Stimulated activated CD4-positive, alpha-beta T cell treated with anti-CD3 and anti-CD28 coated beads, Interleukin-2, amount 100 ng/mL, for 24 hours (primary cell): Measurements from ENCODE around the gene SLC43A2.
"Not testable (repeated sequence)": the region's sequence is repeated elsewhere in the genome, so short reads cannot be mapped to it uniquely, and the experiment has no call there.

Source experiments
- DNase-seq, 2 donors: peaks; one replicate each; pipeline ENCODE4 v3.0.0-alpha.2; 2020

The SLC43A2 gene

DNA sequence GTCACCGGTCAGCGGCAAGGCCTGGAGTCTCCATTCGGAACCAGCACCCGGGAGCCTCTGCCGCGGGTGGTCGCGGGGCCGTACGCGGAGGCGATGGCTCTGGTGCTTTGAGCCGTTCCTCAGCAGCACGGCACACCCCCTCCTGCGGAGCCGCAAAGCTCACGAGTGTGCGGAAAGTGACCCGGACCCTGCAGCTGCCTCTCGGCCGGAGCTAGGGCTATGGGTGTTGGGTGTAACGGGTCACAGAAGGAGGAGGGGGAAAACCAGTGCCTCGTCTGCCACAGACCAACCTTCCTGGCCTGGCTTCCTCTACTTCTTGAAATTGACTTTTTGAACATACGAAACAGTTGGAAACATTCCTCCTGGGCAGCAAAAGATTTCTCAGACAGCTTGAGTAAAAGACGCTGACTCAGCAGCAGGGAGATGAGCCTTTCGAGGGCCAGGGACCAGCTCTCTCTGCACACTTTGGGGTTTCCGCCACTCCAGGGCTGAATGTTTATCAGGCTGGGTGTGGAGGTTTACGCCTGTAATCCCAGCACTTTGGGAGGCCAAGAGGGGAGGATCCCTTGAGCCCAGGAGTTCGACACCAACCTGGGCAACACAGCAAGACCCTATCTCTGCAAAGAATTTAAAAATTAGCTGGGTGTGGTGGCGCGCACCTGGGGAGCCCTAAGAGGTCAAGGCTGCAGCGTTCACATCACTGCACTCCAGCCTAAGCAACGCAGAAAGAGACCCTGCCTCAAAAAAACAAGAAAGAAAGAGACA is 39.6 kb downstream of the SLC43A2 start:
- no peak for DNase-seq

DNA sequence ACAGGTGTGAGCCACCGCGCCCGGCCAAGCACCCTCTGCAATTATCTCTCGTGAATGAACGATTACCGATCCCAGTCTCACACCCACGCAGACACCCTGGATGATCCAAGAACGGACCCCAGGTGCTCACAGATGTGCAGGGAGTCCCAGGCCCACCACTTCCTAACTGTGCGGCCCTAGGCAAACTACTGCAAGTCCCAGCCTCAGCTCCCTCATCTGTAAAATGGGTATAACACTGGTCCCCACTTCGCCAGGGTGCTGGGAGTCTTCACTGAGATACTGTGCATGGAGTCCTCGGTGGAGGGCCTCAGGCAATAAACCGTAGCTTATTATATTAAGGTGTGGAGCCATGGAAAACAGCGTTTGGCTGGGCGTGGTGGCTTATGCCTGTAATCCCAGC is 44.5 kb downstream of the SLC43A2 start:
- no peak for DNase-seq

DNA sequence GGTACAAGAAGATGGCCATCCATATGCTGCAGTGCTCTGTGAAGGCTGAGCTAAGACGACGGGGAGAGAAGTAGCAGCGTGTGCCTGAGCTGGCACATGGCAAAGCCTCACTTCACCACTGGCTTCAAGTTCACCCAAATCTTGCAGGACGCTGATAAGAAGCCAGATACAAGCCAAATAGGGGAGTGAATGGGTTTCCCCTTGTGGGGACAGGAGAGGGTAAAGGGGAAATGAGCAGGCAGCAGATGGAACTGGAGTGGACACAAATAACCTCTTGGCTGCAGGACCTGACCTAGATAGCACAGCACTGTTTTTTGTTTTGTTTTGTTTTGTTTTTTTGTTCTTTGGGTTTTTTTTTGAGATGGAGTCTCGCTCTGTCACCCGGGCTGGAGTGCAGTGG is 45.1 kb downstream of the SLC43A2 start:
- no peak for DNase-seq

DNA sequence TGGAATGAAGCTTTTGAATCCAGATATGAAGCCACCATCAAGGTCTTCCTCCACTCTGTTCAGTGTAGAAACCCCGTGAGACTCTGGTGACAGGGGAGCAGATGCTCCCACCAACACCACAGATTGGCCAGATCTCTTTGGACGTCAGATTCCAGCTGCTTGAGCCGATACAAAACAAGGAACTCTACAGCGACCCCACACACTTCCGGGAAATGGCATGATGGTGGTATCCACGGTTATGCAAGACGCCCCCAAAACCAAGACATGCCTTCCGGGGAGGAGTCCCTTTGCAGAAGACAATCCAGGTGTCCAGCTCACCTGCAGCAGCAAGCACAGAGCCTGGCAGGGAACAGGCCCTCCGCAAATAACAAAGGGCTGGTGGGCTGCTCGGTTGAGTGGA is 46.3 kb downstream of the SLC43A2 start:
- no peak for DNase-seq

DNA sequence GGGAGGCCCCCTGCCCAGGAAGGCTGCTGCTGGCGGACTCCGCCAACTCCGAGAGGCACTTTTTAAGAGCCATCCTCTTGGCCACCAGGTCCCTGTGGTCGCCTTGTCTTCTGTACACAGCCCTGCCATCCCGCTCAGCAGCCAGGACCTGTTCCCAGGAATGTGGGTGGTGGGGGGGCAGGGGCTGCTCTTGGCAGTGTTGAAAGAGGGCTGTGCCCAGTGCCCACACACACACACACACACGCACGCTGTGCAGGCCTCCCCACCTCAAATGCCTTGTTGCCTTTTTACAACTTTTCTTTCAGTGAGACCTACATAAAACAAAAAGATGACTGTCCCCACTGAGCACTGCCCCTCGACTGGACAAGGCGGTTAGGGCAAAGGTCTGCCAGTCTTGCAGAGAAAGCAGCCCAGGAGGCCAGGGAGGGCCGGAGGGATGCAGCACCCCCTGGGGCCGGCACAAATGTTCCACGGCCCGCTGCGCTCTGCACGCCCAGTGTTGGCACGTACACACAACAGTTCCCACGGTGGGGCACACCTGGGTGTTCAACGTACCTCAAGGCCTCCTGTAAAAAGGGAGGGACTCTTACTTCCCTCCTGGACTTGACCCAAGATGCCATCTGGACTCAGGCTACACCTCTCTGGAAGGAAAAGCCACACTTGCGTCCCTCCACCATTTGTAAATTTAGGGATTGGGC is 47.5 kb downstream of the SLC43A2 start:
- DNase-seq: no peak

DNA sequence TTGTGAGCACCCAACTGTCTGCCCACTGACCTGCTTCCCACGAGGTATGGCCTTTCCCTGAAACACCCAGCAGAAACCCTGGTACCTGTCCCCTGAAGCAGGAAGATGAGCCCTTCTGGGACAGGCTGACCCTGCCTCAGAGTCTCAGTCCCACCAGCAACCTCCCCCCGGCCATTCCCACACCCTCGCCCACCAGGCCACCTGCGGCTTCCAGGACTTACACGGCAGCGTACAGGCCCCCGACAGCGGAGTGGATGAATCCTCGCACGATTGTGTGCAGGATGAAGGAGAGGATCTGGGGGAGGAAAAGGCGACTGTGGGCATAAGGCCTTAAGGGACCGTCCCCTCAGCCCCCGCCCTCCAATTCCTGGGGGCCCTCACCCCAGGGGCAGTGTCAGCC is 50.6 kb downstream of the SLC43A2 start:
- DNase-seq: no peak

DNA sequence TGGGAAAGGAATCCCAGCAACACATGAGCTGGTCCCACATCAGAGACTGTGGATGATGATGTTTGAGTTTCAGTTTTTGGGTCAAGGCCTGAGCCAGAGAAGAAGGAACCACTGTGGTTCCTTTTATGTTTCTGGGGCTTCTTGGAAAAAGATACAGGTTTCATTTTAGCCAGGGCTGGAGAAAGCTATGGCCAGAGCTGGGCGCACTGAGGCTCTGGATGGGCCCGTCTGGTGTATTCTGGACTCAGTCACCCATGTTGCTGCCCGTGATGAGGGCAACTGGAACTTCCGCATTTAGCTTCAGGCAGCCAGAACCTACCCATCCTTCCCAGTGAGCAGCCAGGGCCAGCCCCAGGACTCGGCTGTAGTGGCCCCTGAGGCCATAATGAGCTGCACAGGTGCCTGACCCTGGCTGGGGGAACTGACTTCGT is 51.0 kb downstream of the SLC43A2 start:
- no peak for DNase-seq

DNA sequence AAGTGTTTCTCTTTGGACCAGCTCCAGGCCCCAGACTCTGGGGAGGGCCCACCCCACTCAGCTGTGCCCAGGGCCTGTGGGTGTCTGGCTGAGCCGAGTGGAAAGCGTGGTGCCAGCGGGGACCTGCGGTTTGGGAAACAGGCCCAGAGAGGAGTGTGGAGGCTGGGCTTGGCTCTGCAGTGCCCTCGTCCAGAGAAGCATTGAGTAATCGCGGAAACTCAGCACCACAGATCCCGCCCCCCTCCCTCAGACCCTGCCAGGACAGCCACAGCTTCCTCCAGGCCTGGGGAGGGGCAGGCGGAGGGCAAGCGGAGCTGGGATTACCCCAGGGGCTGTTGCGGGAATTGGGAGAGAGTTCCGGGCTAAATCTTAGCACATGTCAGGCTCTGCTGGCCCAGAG is 51.5 kb downstream of the SLC43A2 start:
- DNase-seq: no peak

DNA sequence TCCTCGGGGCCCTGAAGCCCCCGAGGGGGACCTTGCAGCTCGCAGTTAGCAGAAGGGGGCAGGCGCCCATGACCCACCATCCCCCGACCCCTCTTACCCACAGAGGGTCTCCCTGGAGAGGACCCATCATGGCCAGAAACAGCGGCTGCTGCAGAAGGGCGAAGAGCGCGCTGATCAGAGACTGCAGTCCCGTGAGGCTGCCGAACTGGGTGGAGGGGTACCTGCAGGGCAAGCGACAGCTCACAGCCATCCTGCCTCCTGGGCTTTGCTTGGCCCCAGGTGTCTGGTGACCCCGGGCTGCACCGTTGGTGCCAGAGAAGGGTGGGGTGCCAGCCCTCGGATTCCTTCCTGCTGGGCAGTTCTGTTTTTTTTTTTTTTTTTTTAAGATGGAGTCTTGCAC is 52.1 kb downstream of the SLC43A2 start:
- no peak for DNase-seq

DNA sequence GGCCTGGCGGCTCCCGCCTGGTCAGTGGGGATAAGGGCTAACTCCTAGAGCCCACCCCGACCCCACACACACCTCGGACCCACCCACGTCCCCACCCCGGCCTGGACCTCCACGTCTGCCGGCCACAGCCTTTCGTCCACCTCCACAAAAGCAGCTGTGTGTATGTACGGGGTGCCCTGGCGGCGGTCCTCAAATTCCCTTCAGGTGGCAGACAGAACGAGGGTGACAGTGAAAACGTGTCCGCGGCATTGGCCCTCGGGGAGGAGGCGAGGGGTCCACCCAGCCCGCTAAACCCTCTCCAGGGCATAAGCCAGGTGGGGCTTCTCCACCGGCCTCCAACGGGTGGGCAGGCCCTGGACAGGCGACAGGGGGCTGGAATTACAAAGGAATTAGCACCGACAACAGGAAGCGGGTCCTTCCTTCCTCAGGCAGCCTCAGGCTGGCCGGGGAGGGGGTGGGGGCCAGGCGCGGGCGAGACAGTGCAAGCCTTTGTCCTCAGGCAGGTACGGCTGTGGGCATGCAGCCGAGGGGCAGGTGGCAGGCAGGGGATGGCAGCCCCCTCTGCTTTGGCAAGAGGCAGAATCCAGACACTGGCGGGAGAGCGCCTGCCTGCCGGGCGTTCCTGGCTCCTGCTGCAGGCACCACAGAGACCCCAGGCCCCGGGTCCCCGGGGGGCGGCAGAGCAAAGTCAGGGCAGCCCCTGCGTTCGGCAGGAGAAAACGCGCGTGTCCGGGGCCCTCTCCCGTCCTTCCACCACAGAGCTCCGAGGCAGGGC is 53.8 kb downstream of the SLC43A2 start:
- DNase-seq: no peak

DNA sequence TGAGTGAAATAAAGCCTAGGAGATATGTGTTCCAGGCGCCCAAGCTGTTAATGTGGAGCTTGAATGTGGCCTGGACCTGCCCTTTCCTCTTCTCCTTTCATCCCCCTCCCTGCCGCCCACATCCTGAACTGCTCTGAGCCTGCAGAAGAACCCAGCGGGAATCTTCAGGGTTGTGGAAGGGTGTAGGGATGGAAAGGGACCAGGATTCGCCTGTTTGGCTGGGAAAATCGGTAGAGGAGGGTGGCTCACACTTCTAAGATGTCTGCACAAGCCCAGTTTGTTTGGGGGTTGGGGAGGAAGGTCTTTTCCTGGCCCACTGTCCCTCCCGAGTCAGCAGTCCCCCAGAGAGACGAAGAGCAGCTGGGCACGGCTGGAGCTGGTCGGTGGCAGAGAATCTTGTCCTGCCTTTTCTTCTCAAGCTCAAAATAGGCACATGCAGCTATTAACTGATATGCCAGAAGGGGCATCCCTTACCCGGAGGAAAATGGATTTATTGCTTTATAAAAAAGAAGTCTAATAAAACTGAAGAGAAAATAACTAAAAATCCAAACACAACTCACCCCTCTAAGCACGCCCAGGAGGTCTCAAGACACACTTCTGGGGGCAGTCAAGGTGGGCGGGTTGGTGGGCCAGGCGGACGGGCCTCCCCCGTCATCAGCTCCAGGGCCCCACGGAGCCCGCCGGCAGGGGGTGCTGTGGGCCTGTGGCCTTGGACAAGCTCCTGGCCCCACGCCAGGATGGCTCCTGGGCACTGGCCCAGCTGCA is 54.5 kb downstream of the SLC43A2 start:
- peak; percentile 78 to 84 for DNase-seq

DNA sequence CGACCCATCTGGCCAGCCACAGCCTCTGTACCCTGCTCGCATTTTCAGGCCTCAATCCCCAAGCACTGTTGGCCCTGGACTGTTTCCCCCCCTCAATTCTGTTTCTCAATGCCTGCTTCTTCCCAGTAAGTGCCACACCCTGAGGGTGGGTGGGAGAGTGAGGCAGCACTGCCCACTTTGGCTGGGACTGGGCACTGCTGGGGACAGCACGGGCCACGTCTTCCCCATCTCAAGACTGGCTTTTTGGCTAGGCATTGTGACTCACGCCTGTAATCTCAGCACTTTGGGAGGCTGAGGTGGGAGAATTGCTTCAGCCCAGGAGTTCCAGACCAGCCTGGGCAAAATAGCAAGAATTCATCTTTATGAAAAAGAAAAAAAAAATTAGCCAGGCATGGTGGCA is 56.0 kb downstream of the SLC43A2 start:
- DNase-seq: not testable (repeated sequence)

DNA sequence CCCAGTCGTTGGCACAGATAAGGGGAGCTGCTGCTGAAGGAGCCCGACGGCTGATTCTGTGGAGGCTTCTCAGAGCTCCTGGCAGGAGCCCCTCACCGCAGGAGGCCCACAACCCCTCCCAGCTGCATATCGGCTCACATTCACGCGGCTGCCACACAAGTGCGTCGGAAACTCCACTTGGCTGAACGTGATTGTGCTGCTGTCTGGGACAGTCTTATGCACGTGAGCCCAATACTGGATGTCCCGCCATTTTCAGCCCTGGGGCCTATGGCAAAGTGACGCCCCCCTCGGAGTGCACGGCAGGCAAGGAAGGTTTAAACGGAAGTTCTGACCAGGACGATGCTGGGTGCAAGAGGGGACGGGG is 57.3 kb downstream of the SLC43A2 start:
- DNase-seq: no peak

DNA sequence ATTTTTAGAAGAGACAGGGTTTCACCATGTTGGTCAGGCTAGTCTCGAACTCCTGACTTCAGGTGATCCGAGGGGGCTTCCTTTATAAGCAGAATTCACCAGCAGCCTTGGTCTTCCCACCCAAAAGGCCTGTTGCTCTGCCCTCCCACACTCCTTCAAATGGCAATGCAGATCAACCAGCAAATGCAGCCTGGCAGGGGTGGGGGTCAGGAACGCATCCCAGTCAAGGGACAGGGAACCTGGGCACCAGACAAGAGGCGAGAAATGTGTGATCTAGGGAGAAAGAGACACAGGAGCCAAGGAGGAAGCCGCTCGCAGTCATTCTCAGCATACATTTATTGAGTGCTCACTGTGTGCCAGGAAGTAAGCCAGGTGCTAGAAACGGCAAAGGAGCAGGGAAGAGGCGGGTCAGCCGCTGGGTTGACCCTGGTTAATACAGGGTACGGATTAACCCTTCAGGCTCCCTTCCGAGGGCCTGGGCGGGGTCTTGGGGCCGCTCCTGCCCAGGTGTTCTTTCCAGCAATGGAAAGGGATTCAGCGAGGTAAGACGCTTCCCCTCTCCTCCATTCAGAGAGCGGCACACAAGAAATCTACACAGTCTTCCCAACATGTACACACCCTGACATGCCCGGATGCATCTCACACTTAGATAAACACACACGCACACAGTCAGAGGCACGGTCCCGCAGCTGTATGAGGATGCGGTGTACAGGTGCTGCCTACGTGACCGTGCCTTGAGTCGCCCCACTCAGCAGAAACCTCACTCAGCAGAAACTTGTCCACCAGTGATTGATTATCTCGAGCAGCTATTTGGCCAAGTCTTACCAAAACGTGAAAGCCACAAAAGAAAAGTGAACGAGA is 59.5 kb downstream of the SLC43A2 start:
- DNase-seq: no peak

DNA sequence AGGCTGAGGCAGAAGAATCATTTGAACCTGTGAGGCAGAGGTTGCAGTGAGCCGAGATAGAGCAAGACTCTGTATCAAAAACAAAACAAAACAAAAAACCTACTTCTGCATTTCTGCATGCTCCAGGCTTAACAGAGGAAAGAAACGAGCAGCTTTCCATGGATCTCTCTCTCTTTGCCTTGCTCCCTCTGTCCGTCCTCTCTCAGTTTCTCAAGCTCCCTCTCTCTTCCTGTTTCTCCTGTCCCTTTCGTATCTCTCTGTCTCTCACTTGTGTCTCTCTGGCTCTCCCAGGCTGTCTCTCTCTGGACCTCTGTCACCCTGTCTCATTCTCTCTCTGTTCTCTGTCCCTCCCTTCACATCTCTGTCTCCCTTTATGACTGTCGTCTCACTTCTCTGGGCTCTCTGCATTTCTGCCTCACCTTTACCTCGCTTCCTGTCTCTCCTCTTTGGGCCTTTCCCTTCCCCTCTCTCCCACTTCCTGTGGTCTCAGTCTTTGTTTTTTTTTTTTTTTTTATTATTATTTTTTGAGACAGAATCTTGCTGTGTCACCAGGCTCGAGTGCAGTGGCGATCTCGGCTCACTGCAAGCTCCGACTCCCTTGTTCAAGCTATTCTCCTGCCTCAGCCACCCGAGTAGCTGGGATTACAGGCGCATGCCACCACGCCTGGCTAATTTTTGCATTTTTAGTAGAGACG is 62.0 kb downstream of the SLC43A2 start:
- peak; percentile 22 to 39 for DNase-seq

DNA sequence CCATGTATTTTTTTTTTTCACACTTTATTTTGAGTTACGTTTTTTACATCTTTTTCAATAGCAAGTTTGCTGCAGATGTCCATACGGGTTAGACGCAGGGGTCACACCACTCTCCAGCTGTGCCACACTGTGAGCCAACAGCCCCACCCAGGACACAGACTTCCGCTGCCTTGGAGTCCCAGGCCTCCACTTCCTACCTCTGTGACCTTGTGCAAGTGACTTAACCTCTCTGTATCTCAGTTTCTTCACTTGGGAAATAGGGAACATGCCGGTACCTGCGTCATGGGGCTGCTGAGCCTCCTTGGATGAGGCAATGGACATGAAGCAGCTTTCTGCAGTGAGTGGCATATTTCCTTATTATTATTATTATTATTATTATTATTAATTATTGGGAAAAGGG is 62.8 kb downstream of the SLC43A2 start:
- DNase-seq: no peak

DNA sequence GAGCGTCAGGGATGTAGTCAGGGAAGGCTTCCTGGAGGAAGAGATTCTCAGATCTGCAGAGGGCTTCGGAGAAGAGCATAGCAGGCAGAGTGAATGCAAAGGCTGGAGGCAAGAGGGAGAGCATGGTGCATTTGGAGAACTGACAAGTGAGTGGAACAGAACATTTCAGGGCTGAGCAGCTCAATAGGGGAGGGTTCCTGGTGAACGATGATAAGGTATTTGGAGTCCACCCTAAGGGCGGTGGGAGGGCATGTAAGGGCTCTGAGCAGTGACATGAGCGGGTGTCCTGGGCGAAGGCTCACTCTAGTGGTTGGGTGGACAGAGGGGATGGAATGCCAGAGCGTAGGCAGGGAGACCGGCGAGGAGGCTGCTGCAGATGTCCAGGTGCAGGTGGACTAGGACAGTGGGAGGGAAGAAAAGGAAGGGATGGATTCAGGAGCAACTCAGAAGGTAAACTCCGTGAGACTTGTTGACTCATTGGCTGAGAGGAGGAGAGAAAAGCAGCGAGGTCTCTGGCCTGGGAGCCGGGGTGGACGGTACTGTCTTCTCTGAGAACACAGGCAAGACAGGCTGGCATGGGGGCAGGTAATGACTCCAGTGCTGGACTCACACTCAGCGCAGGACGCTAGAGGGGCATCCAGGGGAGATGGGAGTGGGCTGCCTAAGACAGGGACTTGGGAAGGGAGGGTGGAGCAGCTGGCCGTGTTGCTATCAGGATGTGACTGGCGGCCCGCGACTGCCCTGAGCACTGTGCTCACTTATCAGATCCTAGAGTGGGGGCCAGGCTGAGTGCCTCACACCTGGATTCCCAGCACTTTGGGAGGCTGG is 64.6 kb downstream of the SLC43A2 start:
- DNase-seq: no peak

DNA sequence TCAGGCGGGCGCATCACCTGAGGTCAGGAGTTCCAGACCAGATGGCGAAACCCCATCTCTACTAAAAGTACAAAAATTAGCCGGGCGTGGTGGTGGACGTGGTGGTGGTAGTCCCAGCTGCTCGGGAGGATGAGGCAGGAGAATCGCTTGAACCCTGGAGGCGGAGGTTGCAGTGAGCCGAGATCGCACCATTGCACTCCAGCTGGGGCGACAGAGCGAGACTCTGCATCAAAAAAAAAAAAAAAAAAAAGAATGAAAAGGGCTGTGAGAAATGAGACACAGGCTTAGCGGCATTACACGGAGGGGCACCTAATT is 65.2 kb downstream of the SLC43A2 start:
- DNase-seq: not testable (repeated sequence)

DNA sequence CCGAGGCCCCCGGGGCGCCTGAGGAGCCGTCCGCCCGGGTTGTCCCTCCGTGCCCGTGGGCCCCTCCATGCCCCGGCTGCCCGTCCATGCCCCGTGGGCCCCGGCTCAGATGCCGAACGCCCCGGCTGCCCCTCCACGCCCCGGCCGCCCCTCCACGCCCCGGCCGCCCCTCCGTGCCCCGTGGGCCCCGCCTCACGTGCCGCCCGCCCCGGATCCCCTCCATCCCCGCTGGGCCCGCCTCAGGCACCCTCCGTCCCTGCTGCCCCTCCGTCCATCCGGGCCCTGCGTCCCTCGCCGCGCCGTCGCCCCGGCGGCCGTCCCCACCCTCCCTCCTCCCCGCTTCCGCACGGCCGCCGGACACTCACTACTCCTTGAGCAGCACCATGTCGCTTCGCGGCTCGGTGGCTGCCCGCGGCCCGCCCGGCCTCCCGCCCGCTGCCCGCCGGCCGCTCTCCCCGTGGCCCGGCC is 66.4 kb downstream of the SLC43A2 start:
- DNase-seq: no peak

DNA sequence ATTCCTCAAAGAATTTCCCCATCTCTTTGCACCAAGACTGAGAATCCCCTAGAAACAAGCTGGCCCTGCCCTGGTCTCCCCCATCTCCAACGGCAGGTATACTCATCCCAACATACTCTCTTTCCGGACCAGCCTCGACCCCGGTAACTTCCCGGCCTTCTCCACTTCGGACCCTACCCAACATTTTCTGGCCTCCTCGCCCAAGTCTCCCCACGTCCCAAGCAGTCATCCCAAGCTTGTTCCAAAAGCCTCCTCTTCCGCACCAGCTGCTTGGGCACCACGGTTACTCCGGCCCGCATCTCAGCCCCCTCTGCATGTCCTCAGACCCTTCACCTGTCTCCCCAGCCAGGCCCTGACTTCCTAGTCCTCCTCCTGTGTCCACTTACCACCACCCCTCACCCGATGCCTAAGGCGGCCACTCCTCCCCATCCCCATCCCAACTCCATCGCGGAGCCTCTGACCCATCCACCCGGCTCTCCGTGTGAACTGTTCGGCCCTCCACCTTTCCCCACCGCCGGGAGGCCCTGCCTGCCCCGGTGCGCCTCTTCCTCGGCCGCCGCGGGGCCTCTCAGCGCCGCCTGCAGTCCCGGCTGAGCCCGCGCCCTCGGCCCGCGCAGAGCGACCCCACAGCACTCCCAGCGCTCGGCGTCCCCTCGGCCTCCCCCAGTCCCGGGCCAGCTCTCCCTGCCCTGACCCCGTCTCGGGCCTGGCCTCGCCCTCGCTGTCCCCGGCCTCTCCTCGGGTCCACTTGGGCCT is 67.0 kb downstream of the SLC43A2 start:
- peak; percentile 48 to 51 for DNase-seq
